ENCODE measurements around the gene PCP4L1.
A peak's percentile ranks its signal among the peaks of the same experiment; 100 is the strongest.

The PCP4L1 gene

DNA sequence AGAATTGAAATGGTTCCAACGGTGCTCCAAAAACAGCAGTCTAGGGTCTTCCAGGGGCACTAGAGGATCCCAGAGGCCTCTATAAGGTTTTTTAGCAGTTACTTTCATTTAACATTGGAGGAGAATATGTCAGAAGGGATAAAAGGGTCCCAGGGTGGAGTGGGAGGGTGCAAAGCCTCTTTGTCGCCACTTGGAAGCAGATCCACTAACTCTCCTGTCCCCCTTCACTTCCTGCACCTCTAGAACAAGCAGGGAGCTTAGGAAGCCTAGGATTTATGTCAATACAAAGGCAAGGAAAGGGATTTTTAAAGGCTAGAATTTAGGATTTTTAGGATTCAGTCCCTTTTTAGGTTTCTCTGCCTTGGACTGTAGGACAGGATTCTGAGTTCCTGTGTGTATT, 8.3 kb downstream of the PCP4L1 start:
- DNase-seq (ENCODE audit: low read depth, low spot score): no peak

DNA sequence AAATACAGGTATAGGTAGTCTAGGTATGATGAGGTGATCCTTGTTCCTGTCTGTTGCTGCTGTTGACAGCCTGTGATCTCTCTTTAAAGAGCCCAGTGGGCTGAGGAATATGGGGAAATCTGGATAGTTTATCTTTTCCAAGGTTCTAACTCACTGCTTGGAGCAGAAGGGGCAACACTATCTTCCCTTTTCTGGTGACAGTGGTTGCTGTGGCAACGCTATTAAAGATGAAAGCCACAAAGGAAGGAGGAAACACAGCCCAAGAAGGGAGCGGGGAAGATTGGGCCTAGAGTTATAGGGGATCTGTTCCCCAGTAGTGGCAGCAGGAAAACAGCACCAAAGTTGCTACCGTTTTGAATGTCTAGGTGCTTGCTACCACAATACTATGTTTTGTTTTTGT, 8.8 kb downstream of the PCP4L1 start:
- no peak for DNase-seq (ENCODE audit: low read depth, low spot score)

DNA sequence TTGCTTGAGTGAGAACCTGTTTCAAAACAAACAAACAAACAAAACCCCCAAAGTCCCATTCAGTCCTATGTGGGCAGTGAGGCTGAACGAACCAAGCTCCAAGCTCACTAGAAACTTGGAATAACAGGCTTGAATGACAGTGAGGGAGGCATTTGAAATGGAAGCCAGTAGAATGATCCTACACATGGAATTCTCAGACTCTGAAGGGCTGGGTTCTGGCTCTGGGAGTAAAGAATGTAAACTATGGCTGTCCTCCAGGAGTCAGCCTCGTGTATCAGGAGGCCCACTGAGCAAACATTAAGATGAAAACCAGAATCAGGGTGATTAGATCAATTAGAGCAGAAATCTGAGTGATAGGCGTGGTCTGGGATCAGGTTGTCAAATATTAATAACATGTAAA, 14.9 kb downstream of the PCP4L1 start:
- no peak for DNase-seq (ENCODE audit: low read depth, low spot score)

DNA sequence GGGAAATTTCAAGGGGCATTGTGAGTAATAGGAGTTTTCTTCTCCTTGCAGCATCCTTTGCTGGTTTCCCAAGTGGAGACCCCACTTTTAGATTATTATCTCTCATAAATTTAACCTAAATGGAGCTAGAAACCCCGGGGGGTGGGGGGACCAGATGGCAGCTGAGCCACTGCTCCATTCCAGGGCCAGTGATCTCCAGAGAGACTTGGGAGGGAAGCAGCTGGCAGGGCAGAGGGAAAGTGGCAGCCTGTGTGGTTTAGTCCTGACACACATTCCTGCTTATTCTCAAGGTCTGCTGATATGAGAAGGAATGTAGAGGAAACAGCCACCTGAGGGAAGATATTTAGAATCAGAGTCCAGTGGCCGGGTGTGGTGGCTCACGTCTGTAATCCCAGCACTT, 16.3 kb downstream of the PCP4L1 start:
- DNase-seq (ENCODE audit: low read depth, low spot score): no peak

DNA sequence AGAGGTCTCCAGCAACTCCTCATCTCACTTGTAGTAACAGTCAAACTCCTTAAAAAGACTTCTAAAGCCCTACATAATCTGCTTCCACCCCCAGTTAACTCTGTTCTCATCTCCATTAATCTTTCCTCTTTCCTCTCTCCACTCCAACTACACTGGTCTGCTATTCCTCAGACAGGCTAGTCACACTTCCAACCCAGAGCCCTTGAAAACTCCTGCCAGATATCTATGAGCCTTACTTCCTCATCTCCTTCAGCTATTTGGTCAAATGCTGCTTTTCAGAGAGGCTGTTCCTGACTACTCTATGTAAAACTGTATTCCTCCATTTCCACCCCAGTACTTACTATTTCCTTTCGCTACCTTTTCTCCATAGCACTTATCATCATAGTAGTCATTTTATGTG, 24.4 kb downstream of the PCP4L1 start:
- DNase-seq (ENCODE audit: low read depth, low spot score): no peak

DNA sequence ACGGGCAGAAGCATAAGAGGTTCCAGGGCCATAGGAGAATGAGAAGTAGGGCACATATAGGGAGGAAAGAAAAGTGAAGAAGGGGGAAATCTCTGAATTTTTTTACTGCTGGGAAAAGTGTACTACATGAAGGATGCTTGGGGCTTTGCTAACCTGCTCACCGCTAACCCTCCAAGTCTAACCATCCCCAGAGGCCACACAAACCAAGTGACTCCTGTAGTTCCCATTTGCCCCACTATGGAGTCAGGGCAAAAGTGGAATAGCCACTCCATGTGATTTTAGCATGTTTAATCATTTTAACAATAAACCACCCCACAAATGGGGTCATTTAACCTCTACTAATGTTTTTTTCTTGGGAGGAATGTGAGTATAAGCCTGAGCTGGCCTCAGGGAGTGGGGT, 26.6 kb downstream of the PCP4L1 start:
- no peak for DNase-seq (ENCODE audit: low read depth, low spot score)

DNA sequence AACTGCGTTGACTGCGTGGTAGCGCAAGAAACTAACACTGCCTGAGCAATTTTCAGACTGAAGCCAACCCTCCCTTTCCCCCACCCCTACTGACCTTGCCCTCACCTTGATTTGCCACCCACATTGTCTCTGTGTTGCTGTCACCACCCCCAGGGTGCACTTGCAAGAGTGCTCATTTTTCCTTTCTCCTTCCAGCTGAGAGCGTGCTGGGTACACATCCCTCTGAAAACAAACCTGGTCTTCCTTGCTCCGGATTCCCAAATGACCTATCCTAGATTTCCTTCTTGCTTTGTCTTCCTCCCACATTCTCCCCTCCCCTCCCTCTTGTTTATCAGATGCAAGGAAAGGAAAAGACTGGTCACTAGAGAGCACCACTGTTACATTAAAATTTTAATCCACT, 27.0 kb downstream of the PCP4L1 start:
- DNase-seq (ENCODE audit: low read depth, low spot score): no peak

DNA sequence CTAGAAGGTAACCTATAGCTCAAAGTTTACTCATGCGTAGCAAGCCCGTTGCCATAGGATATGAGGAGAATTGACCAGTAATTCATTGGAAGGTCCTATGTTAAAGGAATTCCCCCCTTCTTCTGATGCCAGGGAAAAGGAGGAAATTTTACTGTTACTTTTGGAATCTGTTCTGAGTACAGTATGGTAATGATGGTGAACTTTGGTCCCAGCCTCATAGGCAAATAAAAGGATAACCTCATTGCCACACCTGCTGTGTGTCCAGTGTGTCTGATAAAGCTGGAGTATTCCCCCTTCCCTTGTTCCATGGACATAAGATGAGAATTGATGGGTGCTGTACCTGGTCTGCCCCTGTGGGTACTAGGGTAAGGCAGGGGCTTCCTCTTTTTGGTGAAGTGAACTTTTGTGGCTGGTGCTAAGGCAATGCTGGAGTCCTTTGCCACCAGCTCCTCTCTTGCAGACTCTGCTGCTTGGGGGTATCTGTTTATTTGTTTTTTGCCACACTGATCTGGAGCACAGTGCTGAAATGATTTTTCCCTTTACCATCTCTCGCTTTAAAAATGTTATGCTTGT, 29.0 kb downstream of the PCP4L1 start:
- DNase-seq (ENCODE audit: low read depth, low spot score): no peak

DNA sequence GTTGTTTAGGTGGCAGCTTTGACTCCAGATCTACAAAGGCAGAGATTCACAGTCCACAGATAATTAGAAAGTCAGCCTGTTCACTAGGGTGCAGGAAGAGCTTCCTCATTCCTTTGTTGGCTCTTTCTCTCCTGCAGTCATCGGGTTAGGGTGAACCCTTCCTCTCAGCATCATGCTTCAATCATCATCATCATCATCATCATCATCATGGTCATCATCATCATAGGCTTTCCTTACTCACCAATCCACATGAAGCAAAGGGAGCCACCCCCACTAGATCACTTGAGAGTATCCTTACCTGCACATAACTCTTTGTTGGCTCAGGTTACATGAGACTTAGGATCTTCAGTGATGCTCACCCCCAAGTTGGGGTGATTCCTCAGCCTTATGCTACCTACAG, 32.2 kb downstream of the PCP4L1 start:
- DNase-seq (ENCODE audit: low read depth, low spot score): no peak

DNA sequence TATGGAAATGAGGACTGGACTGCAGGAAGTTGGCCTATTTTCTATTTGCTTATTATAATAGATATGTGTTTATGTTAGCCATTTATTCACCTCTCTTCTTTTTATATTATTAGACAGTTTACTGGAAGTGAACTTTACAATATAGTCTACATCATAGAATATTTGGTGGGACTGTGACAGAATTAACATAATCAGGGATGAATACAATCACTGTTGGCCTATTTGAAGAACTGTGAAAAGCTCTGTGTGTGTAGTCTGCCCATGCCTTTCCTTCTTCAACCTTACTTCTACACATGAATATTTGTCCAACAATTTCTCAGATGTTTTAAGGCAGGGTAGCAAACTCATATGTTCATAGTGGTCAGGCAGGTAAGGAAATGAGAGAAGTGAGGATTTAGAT, 38.9 kb downstream of the PCP4L1 start:
- no peak for DNase-seq (ENCODE audit: low read depth, low spot score)

DNA sequence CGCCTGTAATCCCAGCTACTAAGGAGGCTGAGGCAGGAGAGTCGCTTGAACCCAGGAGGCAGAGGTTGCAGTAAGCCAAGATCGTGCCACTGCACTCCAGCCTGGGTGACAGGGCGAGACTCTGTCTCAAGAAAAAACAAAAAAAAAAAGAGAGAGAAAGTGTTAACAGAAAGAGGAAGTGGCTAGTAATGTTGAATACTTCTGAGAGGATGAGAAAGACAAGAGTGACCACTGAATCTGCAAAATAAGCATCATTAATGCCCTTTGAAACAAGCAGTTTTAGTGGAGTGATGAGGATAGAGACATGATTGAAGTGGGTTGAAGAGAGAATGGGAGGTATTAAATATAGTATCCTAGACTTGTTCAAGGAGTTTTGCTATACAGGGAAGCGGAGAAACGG, 39.6 kb downstream of the PCP4L1 start:
- no peak for DNase-seq (ENCODE audit: low read depth, low spot score)

DNA sequence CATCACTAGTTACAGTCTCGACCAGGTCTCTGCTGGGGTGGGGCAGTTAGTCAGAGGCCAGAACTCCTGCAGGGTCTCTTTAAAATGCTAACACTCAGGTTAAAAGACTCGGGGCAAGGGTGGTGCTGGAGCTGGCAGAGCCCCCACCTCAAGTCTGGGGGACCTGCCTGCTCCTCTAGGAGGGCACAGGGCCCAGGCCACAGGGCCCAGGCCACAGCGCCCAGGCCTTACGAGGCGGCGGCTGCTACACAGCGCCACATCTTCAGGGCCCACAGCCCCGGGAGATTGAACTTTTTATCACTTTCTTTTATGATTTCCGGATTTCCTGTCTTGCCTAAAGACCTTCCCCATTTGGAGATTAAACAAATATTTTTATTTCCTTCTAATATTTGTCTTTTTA, 40.8 kb downstream of the PCP4L1 start:
- DNase-seq (ENCODE audit: low read depth, low spot score): no peak

DNA sequence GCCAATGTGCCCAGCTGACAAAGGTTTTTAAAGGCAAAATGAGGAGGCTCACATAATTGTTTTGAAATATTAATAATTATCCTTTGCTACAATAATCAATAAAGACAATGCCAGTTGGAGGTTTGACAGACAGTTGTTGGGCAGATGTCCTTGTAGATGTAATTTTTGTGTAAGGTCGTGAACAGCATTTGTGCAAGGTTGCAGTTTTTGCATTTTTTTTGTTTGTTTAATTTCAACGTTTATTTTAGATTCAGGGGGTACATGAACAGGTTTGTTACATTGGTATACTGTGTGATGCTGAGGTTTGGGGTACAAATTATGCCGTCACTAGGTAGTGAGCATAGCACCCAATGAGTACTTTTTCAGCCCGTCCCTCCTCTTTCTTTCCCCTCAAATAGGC, 41.9 kb downstream of the PCP4L1 start:
- no peak for DNase-seq (ENCODE audit: low read depth, low spot score)

DNA sequence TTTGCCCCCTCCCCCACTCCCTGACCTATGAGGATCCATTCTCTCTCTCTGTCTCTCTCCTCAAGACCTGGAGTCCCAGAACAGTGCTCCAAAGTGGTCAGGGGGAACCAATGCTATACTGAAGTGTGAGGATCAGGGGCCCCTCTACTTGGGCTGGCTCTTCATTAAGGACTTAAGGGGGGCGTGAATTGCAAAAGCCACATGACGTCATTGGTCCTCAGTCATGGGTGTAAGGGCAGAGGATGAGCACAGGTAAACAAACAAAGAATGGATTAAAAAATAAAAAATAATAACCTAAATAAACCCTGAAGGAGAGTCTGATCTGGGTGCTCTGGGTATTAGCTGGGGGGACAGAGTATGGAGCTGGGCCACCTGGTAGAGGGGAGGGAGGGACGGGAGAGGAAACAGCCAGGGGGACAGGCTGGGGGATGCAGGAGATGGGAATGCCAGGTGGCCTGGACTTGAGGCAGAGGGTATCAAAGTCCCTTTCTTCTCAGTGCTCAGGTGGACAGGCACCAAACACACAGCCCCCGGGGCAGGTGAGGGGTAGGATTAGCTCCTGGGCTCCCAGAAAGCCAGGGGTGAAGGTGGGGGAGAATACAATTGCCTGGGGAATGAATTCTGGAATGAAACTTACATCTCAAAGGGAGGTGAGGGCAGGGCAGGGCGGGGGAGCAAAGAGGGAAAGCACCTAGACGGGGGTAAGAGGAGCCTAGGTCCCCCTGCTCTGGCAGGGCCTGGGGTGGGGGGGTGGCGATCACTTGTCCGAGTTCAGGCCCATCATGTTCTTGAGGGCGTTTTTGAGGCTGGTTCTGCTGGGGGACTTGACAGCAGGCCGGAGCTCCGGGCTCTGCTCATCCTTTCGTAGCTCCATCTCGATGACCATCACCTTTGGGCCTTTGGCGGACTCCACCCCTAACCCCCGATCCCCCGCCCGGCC, 46.7 kb downstream of the PCP4L1 start:
- no peak for DNase-seq (ENCODE audit: low read depth, low spot score)

DNA sequence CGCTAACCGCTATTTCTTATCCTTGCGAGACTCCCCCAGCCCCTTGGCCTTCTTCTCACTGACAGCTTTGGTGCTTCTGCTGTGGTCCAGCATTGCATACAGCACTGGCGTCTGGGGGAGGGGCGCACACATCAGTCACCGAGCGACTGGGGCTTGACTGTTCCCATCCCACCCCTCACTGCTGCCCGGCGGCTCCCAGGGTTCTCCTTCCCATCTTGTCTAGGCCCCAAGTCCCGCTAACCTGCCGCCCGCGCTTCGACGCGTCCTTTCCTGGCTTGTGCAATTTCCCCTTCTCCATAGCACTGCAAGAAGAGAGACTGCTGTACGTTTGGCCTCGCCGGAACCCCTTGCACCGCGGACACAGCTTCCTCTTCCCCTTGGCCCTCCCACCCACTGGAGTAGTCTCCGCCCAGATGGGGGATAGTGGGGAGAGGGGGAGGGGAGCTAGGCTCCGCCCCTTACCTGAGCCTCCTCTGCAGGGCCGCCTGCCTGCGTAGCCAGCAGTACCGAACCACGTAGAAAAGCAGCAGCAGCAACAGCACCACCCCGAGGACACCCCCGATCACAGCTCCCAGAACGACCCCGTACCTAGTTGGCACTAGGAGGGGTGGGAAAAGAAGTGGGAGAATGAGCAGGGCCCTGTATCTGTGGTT, 47.4 kb downstream of the PCP4L1 start:
- peak; percentile 89 for DNase-seq (ENCODE audit: low read depth, low spot score)

DNA sequence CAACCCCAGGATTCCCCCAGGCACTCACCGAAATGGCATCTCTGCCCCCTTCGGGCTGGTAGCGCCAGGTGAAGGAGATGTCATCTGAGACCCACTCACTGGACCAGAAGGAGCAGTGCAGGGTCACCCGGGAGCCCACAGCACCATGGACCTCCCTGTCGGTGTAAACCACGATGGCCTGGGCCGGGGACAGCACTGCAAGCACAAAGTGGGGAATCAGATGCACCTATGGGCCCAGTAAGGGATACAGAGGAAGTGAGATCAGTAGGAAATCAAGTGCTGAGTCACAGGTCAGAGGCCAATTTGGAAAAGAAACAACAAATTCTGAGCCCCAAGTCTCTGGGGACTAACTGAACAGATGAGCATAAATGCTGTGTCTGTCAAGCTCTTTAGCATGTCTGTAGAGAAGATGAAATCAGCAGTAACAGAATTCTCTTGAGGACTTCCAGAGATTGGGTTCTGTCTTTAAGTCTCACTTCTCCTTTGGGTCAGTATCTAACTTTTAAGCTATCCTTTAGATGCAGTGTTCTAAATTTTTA, 48.8 kb downstream of the PCP4L1 start:
- DNase-seq (ENCODE audit: low read depth, low spot score): no peak

DNA sequence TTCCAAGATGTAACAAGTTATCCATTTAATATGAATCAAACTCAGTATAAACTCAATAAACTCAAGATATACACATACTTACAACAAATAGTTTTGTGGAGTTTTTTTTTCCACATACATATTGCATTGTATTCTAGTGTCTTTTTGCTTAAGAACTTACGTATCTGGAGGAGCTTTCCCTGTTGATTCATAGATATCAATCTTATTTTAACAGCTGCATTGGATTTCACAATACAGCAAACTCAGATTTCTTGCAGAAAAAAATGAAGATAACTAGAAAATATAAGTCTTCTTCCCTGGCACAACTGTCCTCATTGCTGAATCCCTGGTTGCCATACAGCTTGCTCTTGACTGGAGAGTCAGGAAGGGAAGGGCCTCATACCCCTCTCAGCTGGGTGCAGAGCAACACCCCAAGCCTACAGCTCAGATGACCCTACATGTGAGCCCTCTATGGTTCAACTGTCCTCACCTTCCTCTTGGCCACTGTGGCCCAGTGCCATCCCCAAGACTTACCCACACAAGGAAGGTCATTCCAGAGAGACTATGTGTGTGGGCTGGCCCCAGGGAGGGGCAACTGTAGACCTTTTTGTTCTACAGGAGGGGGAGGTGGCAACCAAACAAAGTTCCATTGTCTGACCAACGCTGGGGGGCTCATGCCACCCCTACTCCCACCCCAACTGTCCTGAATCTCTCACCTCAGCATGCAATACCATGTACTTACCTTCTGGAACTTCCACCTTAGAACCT, 49.5 kb downstream of the PCP4L1 start:
- DNase-seq (ENCODE audit: low read depth, low spot score): no peak

DNA sequence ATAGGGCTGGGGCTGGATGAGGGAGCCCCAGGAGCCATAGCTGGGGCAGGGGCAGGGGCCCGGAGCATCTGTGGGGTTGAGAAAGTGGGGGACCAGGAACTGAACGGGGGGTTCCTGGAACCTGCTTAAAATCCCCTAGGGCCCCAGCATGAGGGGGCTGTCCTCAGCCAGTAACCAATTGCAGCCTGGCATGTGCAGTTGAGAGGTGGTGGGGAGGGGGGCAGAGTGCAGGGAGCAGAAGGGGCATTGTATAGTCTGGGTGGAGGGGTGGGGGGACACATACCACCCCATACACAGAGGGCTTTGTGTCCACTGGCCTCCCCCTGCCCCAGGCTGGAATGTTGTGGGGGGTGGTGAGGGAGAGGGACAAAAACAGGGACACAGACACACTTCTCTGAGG, 51.3 kb downstream of the PCP4L1 start, which contains the start of gene MPZ:
Gene MPZ (minus strand): TSS at position 101 of the 400 bp plus-strand sequence. CDS start 63 bp downstream, at position 38.
- no peak for DNase-seq (ENCODE audit: low read depth, low spot score)

DNA sequence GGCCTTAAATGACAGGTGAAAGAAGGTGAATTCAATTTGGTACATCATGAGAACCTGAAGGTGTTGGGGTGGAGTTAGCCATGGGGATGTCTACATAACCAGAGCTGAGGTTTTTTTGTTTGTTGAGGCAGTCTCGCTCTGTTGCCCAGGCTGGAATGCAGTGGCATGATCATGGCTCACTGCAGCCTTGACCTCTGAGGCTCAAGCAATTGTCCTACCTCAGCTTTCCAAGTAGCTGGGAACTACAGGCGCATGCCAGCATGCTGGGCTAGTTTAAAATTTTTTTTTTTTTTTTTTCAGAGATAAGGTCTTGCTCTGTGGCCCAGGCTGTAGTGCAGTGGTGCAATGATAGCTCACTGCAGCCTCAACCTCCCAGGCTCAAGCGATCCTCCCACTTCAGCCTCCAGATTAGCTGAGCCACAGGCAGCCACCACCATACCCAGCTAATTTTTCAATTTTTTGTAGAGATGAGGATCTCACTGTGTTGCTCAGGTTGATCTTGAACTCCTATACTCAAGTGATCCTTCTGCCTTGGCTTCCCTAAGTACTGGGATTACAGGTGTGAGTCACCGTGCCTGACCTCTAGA, 53.1 kb downstream of the PCP4L1 start:
- no peak for DNase-seq (ENCODE audit: low read depth, low spot score)

DNA sequence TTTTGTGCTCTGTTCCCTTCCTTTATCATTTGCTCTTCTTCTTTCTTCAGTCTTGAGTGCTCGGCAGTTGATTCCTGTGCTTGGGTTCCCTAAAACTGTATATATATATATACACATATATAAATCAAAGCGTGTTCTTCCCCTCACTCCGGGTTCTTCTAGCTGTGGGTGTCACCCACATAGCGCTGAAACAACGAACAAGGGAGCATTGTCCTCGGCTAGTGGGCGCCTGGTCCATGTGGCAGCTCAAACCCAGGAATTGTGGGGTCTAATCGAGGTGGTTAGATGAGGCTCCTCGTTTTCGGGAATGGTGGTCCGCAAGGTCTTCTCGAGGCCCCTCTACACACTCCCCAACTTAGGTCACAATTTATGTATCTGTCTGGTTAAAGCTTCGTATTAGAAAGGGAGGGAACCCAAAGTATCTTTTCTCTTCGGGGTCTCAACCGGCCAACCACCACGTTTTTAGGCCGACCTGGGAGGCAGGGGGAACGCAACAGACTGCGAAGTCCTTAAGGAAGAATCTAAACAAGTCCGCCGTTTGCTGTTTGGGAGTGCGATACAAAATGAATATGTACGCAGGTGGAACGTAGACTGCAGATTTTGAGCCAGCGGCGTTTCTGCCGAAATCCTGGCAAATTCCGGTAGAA, 55.1 kb downstream of the PCP4L1 start:
- no peak for DNase-seq (ENCODE audit: low read depth, low spot score)

All from iPS DF 19.7 (cell line).